Measurements from ENCODE around the gene MGAT5B.

Gene MGAT5B

GRCh38 chr17:76927577-76927976, 59.4 kb downstream of the MGAT5B start:
- ATAC-seq (replicated peaks) (no peak), DNase-seq (no peak)
- Mint-ChIP-seq H3K9me3 (no peaks in the 10 kb centered on the region), H3K36me3 (no peaks in the 10 kb centered on the region), H3K27me3 (peaks cover 14 to 16% of the 10 kb centered on the region in 2 donors), H3K4me3 (no peak overlapping the region), H3K27ac (no peak overlapping the region), H3K4me1 (no peaks in the 10 kb centered on the region)

GRCh38 chr17:76927982-76928381, 59.8 kb downstream of the MGAT5B start:
- Mint-ChIP-seq H3K27ac (no peak overlapping the region), H3K4me3 (no peak overlapping the region), H3K36me3 (no peaks in the 10 kb centered on the region), H3K9me3 (no peaks in the 10 kb centered on the region), H3K27me3 (peaks cover 14% of the 10 kb centered on the region in 2 donors), H3K4me1 (no peaks in the 10 kb centered on the region)
- no peak for DNase-seq
- no peak for ATAC-seq (replicated peaks)

- ATAC-seq (replicated peaks) (no peak), DNase-seq (no peak)
- peaks cover 14% of the 10 kb centered on the region in 2 donors for H3K27me3 Mint-ChIP-seq
- no peaks in the 10 kb centered on the region for H3K4me1 Mint-ChIP-seq
- H3K27ac Mint-ChIP-seq = no peak overlapping the region
- H3K4me3 Mint-ChIP-seq = no peak overlapping the region
- H3K9me3 Mint-ChIP-seq = no peaks in the 10 kb centered on the region
- H3K36me3 Mint-ChIP-seq = no peaks in the 10 kb centered on the region
Measured at GRCh38 chr17:76929148-76929547, 60.9 kb downstream of the MGAT5B start.

GRCh38 chr17:76929601-76930000, 61.4 kb downstream of the MGAT5B start:
- no peak overlapping the region for H3K27ac Mint-ChIP-seq
- no peaks in the 10 kb centered on the region for H3K9me3 Mint-ChIP-seq
- H3K27me3 Mint-ChIP-seq = peaks cover 14% of the 10 kb centered on the region in 2 donors
- ATAC-seq (replicated peaks) = no peak
- no peak for DNase-seq
- H3K4me3 Mint-ChIP-seq = no peak overlapping the region
- no peaks in the 10 kb centered on the region for H3K36me3 Mint-ChIP-seq
- no peaks in the 10 kb centered on the region for H3K4me1 Mint-ChIP-seq

- DNase-seq (no peak), ATAC-seq (replicated peaks) (no peak)
- Mint-ChIP-seq H3K36me3 (no peaks in the 10 kb centered on the region), H3K4me3 (no peak overlapping the region), H3K27ac (no peak overlapping the region), H3K9me3 (no peaks in the 10 kb centered on the region), H3K27me3 (peaks cover 14% of the 10 kb centered on the region in 2 donors), H3K4me1 (no peaks in the 10 kb centered on the region)
Measured at GRCh38 chr17:76930107-76930506, 61.9 kb downstream of the MGAT5B start.

GRCh38 chr17:76932402-76933333, 64.5 kb downstream of the MGAT5B start:
- Mint-ChIP-seq H3K36me3 (no peaks in the 10 kb centered on the region), H3K4me3 (no peak overlapping the region), H3K4me1 (no peaks in the 10 kb centered on the region), H3K27me3 (peaks cover 15 to 16% of the 10 kb centered on the region in 2 donors), H3K27ac (no peak overlapping the region), H3K9me3 (no peaks in the 10 kb centered on the region)
- ATAC-seq (replicated peaks) (no peak), DNase-seq (no peak)

- no peaks in the 10 kb centered on the region for H3K4me1 Mint-ChIP-seq
- ATAC-seq (replicated peaks) (no peak), DNase-seq (no peak)
- H3K27ac Mint-ChIP-seq = no peak overlapping the region
- no peaks in the 10 kb centered on the region for H3K9me3 Mint-ChIP-seq
- no peak overlapping the region for H3K4me3 Mint-ChIP-seq
- H3K36me3 Mint-ChIP-seq = no peaks in the 10 kb centered on the region
- peaks cover 6 to 11% of the 10 kb centered on the region in 2 donors for H3K27me3 Mint-ChIP-seq
Measured at GRCh38 chr17:76934561-76935320, 66.5 kb downstream of the MGAT5B start.

- ATAC-seq (replicated peaks) = no peak
- DNase-seq = no peak
- H3K36me3 Mint-ChIP-seq = no peaks in the 10 kb centered on the region
Measured at GRCh38 chr17:76935331-76935730, 67.1 kb downstream of the MGAT5B start.

GRCh38 chr17:76937238-76937637, 69.0 kb downstream of the MGAT5B start:
- peaks cover 10 to 11% of the 10 kb centered on the region in 2 donors for H3K27me3 Mint-ChIP-seq
- no peaks in the 10 kb centered on the region for H3K36me3 Mint-ChIP-seq
- ATAC-seq (replicated peaks) = no peak
- H3K4me1 Mint-ChIP-seq = no peaks in the 10 kb centered on the region
- no peaks in the 10 kb centered on the region for H3K9me3 Mint-ChIP-seq
- H3K4me3 Mint-ChIP-seq = no peak overlapping the region
- DNase-seq = no peak
- no peak overlapping the region for H3K27ac Mint-ChIP-seq

More at GRCh38 chr17:76935331-76935730, 67.1 kb downstream of the MGAT5B start:
- H3K4me3 Mint-ChIP-seq = no peak overlapping the region
- H3K27me3 Mint-ChIP-seq = peaks cover 6 to 11% of the 10 kb centered on the region in 2 donors
- no peak overlapping the region for H3K27ac Mint-ChIP-seq
- H3K4me1 Mint-ChIP-seq = no peaks in the 10 kb centered on the region
- no peaks in the 10 kb centered on the region for H3K9me3 Mint-ChIP-seq

GRCh38 chr17:76938009-76938408, 69.8 kb downstream of the MGAT5B start:
- Mint-ChIP-seq H3K27me3 (peaks cover 10 to 11% of the 10 kb centered on the region in 2 donors), H3K36me3 (no peaks in the 10 kb centered on the region), H3K9me3 (no peaks in the 10 kb centered on the region), H3K27ac (no peak overlapping the region), H3K4me1 (no peaks in the 10 kb centered on the region), H3K4me3 (no peak overlapping the region)
- DNase-seq (no peak), ATAC-seq (replicated peaks) (no peak)

- DNase-seq (no peak), ATAC-seq (replicated peaks) (no peak)
- Mint-ChIP-seq H3K27me3 (peaks cover 10 to 11% of the 10 kb centered on the region in 2 donors), H3K4me1 (no peaks in the 10 kb centered on the region), H3K9me3 (no peaks in the 10 kb centered on the region), H3K36me3 (no peaks in the 10 kb centered on the region), H3K4me3 (no peak overlapping the region), H3K27ac (no peak overlapping the region)
Measured at GRCh38 chr17:76940295-76940694, 72.1 kb downstream of the MGAT5B start.

GRCh38 chr17:76940738-76941350, 72.6 kb downstream of the MGAT5B start:
- Mint-ChIP-seq H3K4me1 (no peaks in the 10 kb centered on the region), H3K4me3 (no peak overlapping the region), H3K27ac (no peak overlapping the region), H3K27me3 (peaks cover 10 to 11% of the 10 kb centered on the region in 2 donors), H3K36me3 (no peaks in the 10 kb centered on the region), H3K9me3 (no peaks in the 10 kb centered on the region)
- ATAC-seq (replicated peaks) (no peak), DNase-seq (no peak)

- peaks cover 3 to 5% of the 10 kb centered on the region in 2 donors for H3K27me3 Mint-ChIP-seq
- DNase-seq (no peak), ATAC-seq (replicated peaks) (no peak)
- no peak overlapping the region for H3K27ac Mint-ChIP-seq
- no peaks in the 10 kb centered on the region for H3K36me3 Mint-ChIP-seq
- no peak overlapping the region for H3K4me3 Mint-ChIP-seq
- no peaks in the 10 kb centered on the region for H3K9me3 Mint-ChIP-seq
- peaks cover 4 to 5% of the 10 kb centered on the region in 2 donors for H3K4me1 Mint-ChIP-seq
Measured at GRCh38 chr17:76943202-76943601, 75.0 kb downstream of the MGAT5B start.

- Mint-ChIP-seq H3K9me3 (no peaks in the 10 kb centered on the region), H3K4me1 (peaks cover 5 to 6% of the 10 kb centered on the region in 2 donors), H3K27me3 (peaks cover 7 to 9% of the 10 kb centered on the region in 2 donors), H3K36me3 (no peaks in the 10 kb centered on the region), H3K27ac (no peak overlapping the region), H3K4me3 (no peak overlapping the region)
- DNase-seq (no peak), ATAC-seq (replicated peaks) (no peak)
Measured at GRCh38 chr17:76943781-76944213, 75.6 kb downstream of the MGAT5B start.

All from stimulated activated naive B cell treated with anti-CD40 and anti-IgM and Interleukin-4, amounts not matched to agents 10 μg/mL and 1 μg/mL and 100 μg/mL, for 72 hours (primary cell).